ENCODE data around the gene LRP2. TPM values are rescaled to one million over a fixed set of nuclear protein-coding genes. Genes with fewer than 3 reads are reported as not detected.

Gene LRP2
- total and polyA plus RNA-seq, 2 of the 8 experiments (the other 6 are each of a cell fraction or from before 2014, with no cell fraction given) = 2.0 to 2.9 TPM

DNA sequence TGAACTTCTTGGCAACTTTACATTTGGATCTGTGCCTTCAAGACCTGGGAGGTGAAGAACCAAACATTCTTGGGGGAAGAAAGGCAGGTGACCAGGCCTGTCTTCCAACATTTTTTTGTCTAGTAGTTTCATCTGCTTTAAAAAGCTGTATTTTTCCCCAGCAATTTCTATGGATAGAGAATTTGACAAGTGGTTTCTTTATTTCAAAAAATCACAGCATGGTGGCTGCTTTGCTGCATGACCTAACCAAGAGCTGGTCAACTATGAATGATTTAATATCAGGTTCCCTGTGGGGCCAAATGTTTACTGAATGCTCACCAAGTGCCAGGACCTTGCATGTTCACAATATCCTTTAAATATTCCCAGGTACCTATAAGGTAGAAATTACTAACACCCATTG is 19.1 kb downstream of the LRP2 start (continued):
- TF ChIP-seq, protein P1, sequence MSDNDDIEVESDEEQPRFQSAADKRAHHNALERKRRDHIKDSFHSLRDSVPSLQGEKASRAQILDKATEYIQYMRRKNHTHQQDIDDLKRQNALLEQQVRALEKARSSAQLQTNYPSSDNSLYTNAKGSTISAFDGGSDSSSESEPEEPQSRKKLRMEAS (IDR thresholded peaks at IDR 0.05) = no peak
- TF ChIP-seq SIRT6 (IDR thresholded peaks at IDR 0.05; ENCODE audit: low read length) (no peak), POLR2A (IDR thresholded peaks at IDR 0.05; ENCODE audit: control extremely low read depth in 1 of 2, low read depth in 2 of 2, low read length in 2 of 2) (no peak), FOSL1 (IDR thresholded peaks at IDR 0.05; ENCODE audit: insufficient read depth, low read depth, low read length) (no peak), SP2 (IDR thresholded peaks at IDR 0.05; ENCODE audit: low read length) (no peak)

Measured in H1 (cell line).